Activated CD4-positive, CD25-positive, alpha-beta regulatory T cell treated with anti-CD3 and anti-CD28 coated beads, Interleukin-2, amount 50 U/mL, for 16 hours (primary cell): ENCODE data around the gene CELF2.

Source experiments
- DNase-seq: peaks from one replicate; pipeline ENCODE4 v3.0.0-alpha.2; 2020; ENCODE audit warnings: low read depth, low spot score

Gene CELF2

DNA sequence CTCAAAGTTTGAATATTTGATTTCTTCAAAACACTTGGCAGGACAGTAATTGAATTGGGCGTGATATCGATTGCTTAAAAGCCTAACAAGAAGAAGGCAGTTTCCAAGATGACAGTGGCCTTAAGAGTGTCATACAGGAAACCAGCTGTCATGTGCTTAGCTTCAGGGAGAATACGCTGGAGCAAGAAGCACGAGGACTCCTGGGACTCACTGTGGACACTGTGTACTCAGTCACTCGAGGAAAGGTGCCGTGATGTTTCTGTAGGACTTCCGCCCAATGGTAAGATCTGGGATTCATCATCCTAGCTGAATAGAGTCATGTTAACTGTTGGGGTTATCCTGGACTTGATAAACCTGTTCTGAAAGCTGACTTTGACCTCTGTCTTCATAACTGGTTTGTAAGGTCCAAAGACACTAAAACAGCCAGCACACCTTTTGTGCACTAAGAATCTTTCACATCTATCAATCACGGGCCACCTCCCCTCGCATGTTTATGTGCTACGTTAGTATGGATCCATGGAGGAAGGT is 113.5 kb downstream of the CELF2 start:
- no peak for DNase-seq

DNA sequence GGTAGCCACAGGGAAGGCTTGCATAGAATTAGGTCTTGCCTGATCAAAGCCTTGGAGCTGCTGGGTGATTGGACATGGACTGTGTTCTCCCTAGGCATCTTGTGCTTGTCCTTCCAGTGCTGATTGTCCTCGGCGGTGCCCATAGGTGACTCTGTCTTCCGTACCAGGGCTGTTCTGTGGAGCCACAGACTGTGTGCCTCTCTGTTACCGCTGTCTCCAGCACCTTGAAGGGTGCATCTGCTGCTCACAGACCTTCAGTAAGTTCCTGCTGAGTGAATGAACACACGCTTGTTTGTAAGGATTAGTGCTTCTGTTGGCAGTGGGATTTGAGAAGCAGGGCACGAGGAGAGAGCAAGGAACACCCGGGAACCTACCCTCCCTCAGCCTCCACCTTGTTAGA is 116.7 kb downstream of the CELF2 start:
- no peak for DNase-seq

DNA sequence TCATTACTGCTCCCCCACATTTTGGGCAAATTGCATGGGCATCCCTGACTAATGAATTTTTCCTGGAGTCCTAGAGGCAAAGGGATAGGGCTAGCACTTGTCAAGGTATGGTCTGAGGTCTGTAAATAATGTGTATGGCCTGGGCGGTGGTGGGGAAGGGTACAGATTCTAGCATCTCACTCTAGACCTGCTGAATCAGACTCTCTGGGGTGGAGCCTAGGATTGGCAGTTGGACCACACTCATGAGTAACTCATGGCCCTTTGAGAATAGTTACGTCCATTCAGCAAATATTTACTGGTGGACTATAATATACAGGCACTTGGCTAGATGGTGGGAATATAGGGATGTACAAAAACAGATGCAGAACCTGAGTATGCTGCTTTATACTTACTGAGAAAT is 118.0 kb downstream of the CELF2 start:
- DNase-seq: no peak

DNA sequence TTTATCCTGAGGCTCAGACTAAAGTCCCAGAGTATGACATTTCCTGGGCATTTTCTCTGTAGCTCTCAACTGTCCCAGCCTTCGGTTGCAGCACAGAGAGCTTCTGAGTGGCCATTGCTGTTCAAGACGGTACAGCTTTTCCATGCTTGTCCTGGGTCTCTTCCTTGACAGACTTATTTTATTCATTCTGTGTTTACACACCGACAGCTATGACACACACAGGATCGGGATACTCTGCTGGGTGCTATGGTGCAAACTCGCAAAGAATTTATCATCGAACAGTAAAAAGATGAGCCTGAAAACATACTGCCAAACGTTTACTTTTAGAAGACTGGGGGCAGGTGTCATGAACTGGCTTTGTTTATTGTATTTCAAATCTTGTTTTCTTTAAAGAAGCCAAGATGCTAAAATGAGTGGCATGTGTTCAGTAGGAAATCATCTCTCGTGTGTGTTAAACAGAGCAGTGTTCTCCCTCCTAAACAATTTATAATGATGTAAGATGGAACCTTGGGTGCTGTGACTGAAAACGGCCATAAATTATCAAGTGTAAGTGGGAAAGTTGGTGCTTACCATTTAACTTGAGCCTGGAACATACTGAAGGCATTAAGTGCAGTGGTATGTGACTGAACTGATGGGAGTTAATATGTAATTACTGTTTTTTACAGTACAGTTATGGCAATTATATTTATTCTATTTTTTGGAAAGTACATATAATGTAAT is 120.8 kb downstream of the CELF2 start:
- no peak for DNase-seq

DNA sequence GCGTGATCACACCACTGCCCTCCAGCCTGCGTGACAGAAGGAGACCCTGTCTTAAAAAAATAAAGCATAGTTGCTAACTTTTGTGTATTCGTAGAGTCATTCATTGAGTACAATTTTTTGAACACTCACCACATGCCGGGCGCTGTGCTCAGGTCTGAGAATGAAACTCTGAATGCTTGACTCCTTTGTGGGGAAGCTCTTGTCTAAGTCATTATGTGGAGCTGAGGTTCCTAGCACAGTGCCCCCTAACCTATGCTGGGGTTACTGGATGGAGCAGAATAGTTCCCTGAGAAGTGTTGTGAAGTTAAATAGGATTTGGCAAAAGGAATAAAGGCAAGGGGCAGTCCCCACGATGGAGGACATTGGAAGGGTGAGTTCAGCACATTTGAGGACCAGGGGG is 123.3 kb downstream of the CELF2 start:
- no peak for DNase-seq

DNA sequence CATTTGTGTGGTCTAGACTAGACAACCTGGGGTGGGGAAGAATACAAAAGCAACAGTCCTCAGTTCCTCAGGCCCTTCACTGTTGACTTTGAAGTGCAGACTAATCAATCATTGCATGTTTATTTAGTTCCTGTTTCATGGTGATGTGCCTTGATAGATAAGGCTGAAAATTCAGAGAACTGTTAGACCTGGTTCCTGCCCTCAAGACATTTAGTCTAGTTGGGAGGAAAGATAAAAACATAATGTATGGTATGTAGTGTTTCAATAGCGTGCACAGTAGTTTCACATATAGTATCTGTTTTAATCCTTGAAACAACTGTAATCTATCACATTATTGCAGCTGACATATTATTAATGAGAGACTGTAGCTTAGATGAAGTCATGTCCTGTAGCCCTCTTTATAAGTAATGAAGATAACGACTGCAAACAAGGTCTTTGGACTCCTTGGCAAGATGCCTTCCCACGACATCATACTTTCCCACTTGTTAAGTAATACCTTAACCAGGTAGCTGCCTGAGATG is 124.0 kb downstream of the CELF2 start:
- DNase-seq: no peak

DNA sequence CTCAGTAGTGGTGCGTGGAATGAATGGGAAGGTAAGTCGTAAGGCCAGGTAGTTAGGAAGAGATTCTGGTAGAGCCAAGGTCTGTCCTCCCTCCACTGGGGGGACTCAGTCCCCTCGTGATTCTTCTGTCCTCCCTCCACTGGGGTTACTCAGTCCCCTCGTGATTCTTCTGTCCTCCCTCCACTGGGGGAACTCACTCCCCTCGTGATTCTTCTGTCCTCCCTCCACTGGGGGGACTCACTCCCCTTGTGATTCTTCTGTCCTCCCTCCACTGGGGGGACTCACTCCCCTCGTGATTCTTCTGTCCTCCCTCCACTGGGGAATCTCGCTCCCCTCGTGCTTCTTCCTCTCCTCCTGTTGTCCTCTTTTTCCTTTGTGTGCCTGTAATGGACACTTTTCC is 125.1 kb downstream of the CELF2 start:
- DNase-seq: no peak

DNA sequence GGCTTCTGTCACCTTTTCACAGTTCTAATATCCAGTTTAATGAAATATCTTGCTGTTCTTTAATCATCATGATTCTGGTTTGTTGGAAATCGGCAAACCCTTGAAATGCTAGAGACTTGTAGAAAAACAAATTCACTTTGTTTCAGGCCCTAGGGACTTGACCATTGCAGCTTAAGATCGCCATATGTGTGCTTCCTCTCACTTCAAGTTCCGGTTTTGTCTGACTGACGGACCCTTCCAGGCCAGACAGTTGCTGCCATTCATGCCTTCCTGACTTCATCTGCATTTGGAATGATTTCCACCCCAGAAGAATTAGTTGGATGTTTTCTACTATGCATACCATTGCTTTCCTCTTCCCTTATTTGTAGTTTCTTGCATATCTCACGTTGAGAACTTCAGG is 125.6 kb downstream of the CELF2 start:
- DNase-seq: no peak

DNA sequence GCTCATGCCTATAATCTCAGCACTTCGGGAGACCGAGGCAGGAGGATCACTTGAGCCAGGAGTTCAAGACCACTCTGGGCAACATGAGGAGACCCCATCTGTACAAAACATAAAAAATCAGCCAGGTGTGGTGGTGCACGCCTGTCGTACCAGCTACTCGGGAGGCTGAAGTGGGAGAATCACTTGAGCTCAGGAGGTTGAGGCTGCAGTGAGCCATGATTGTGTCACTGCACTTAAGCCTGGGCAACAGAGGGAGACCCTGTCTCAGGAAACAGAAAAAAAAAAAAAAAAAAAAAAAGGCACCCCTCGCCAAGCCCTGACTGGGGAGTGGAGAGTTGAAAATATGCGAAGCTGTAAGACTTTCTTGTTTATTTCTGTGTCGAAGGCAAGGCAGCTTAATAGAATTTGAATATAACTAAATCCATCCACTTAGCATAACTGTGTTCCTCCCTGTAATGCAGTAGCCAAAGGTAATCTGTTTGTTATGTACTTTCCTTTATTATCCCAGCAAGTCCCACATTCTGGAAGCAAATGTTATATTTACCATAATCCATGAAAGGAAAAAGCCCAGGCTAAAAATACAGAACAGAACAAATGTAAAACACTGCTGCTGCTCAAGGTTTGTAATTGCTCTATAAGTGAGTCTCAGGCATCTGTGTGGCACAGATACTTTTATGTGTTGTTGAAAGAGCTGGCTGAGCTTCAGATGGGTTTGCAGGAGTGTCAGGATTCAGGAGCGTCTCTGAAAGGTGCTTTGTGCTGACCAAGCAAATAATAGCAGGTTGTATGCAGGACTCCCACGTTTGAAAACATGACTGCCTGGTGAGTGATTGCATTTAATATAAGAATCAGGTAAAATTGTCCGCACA is 127.2 kb downstream of the CELF2 start:
- no peak for DNase-seq

DNA sequence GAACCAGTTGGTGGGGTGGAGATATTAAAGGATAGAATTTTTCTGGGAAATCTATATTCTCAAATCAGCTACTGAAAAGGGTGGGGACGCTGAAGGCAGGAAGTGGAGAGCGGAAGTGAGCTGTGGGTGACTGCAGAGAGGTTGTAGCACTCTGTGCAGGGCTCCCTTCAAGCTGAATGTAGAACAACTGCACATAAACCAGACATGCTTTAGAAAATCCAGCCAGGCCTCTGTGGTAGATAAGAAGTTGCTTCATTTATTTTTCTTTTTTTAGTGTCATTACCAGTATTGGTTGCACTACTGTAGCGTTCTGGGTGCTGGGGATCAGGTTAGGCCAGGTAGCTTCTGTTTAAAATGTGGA is 127.8 kb downstream of the CELF2 start:
- DNase-seq: no peak

DNA sequence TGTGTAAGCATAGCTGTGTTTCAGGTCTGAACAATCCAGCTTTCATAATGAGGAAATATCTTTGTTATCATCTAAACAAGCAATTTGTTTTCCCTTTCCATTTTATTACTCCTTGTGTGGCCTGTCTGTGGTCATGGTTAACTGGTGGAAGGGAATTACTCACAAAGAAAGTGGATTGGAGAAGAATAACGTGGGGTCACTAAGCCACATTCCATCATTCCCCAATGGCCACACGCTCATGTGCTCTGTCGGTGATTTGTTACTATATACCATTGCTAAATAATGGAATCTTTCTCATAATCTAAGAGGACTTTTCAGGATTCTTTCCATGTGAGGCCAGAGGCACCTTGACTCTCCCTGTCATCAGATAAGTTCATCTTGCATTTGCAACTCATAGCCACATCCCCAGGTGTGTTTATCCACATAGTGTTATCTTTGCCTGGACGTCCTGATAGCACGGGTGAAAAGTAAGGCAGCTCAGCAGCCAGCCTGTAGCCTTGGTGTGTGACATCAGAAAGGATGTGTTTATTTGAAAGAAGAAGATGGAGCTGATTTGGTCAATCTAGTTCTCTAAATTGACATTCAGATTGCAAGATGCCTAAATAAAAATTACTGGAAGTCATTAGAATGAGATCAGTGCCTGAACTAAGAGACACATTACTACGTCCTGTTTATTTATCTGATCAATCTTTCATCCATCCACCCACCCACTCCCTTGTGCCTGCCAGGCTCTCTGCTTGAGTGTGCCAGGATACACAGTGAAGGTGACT is 128.9 kb downstream of the CELF2 start:
- DNase-seq: no peak

DNA sequence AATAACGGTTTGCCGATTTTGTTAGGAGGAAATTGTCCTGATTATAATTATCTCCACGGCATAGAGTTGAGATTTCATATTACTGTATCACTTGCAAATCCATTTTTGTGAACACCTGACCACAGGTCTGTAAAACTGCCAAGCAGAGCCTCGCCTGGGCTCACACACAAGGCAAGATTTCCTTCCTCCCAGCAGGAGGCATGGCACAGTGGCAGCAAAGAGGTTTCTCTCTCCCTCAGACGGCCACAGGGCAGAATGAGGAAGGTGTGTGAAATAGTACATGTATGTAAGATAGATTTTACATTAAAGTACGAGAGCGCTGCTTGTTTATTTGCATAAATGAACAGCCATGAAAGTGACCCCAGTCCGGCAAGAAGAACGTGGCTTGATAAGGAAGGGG is 130.1 kb downstream of the CELF2 start:
- no peak for DNase-seq

DNA sequence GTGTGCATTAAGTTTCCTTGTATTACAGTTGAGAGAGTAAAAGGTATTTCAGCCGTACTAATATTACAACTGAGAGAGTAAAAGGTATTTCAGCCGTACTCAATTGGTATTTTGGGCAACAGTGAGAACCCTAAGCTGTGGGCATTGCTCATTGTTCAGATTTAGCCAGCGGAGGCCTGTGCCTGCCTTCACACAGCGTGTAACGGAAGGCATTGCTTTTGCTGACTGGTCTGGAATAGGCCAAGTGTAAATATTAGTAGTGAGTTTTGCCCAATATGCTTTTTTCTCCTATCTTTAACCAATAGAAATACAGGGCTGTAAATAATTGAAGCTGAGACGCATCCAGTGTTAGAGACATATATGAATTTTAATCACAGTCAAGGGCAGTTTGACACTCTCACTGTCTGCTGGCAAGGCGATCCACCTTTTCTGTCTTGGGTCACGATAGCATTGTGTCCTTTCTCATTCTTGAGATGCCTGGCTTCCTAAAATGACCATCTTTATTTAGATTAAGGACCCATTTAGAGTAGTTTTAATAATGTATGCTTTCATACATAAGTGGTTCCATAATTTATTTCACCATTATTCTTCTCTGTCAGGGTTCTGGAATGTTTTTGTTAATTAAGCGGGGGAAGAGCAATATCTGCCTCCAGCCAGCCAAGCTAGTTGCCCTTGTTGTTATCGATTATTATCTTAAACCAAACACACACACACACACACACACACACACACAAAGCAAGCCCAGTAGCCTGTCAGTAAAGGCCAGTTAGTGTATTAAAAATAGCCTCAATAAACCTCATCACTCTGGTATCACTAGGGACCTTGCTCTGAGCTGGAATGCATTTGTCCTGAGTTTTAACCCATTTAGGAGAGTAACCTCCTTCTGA is 130.7 kb downstream of the CELF2 start:
- no peak for DNase-seq

DNA sequence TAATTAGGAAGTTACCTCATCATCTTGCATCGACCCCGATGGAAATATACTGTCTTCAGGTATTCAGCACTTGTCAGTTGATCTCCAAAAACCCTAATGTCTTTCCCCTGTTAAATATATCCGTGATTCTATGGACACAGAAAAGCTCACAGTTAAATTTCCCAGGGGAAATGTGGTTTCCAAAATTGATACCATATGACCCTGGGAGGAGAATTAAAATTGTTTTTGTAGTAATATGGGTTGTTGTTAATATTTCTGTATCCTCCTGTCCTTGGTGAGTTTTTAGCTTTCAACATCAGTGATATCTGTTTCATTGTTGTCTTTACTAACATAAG is 132.1 kb downstream of the CELF2 start:
- no peak for DNase-seq

DNA sequence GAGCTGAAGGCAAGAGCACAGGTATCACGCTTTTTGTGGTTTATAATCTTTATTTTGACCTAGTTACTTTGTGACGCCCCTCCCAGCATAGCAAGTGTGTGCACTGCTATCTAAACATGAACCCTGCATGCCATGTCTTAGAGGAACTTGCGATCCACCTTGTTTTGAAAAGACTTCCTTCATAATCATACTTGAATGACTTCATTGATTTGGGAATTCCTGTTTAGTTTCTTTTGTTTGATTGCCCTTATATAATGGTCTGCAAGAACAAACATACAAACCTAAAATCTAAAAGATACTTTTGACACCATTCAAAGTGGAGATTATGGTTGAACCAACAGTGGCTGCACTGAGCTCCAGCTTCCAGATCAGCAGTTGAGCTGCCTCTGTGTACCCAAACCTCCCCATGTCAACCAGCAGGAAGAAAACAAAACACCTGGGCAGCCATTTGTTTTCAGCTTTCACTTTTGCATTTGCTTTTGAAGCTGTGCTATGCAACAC is 132.6 kb downstream of the CELF2 start:
- DNase-seq: no peak

DNA sequence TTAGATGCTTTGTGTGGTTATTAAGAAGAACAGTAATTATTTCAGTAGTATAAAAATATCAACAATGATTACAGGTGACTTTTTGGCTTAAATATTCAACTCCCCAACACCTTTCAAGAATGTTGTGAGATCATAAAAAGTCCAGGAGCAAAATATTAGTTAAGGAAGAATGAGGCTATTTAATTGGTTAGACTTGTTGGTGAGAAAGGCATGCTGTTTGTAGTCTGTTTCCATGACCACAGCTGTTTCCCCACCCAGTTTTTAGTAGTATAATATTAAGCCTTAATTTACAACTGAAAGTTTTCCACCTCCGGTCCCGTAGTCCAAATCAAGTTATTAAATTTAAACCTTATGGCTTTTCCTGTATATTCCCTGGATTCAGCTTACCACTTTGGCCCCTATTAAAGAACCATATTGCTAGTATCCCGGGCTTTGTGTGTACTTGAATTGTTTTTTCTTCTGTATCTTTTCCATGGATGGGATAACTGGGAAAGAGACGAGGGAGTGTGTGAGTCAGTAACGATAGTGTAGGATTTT is 133.3 kb downstream of the CELF2 start:
- no peak for DNase-seq

DNA sequence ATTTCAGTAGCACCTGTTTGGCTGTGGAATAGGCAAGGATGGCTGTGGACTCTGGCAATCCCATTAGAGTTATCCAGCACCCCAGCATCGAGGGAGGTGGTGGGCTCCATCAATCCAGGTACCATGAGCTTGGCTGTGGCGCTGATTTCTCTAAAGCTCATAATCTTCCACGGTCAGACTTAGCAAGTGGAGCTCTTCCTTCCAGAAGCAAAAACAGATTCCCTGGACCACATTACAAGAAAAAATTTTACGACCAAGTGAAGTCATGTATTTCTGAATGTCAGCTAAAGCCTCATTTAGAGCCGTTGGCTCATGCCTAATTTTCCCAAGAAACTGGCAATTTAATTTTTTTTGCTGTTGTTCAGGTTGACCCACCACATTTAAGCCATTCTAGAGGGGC is 135.1 kb downstream of the CELF2 start:
- DNase-seq: no peak

DNA sequence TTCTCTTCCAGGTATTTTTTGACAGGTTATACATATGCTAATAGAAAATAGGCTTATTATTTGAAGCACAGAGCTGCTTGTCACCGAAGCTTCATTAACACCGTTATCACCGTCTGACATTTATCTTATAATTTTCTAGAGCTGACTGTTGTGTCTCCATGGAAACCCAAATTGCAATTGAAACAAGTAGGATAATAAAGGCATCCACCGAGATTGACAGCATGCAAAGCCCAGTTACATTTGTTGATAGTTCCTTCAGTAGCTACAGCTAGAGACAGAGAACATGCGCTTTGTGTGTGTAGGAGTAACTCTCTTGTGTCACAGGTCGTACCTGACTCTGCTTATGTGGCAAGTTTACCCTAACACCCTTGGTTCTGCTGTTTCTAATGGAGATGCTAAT is 135.6 kb downstream of the CELF2 start:
- no peak for DNase-seq

DNA sequence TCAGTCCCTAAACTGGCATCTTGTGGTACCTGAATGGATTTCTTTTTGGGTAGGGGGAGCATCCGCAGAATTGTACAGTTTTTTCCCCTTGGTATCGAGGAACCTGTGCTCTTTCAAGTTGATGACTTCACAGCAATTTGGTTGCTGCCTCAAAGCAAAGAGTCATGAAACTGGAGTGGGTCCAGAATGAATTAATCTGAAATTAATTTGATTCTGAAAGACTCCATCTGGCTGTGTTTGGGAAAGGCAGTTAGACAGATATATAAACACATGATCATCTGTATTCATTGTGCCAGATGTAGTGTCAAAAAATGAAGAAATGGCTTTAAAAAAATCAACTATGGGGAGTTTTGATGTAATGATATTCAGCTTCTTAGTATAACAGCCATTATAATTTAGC is 136.1 kb downstream of the CELF2 start:
- no peak for DNase-seq

DNA sequence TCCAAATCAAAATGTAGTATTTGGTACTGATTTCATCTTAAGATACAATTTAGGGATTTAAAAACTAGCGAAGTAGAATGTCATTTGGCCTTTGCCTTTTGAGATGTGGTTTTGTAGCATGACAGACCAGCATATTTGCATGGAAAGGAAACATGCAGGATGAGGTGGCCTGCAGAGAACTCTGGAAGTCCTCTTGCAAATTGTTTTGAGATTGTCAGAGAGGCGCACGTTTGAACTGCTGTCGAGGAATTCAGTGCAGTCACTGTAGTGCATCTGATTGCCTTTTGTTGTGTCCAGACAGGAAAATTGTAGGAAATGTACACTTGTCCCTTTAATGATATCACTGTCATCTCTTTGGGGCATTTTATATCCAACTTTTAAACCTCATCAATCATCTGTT is 136.7 kb downstream of the CELF2 start:
- DNase-seq: no peak
